ENCODE measurements around the gene ASCC3.
"Not testable (repeated sequence)": the region's sequence is repeated elsewhere in the genome, so short reads cannot be mapped to it uniquely, and the experiment has no call there.

ASCC3 gene

DNA sequence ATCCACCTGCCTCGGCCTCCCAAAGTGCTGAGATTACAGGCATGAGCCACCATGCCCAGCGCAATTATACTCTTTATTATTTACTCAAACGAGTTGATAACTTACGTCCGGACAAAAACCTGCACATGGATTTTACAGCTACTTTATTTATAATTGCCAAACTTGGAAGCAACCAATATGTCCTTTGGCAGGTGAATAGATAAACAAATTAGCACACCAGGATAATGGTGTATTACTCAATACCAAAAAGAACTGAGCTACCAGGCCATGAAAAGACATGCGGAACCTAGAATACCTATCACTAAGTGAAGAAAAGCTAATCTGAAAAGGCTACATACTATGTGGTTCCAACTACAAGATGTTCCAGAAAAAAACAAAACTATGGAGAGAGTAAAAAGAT is 168.1 kb downstream of the ASCC3 start:
- DNase-seq = no peak

DNA sequence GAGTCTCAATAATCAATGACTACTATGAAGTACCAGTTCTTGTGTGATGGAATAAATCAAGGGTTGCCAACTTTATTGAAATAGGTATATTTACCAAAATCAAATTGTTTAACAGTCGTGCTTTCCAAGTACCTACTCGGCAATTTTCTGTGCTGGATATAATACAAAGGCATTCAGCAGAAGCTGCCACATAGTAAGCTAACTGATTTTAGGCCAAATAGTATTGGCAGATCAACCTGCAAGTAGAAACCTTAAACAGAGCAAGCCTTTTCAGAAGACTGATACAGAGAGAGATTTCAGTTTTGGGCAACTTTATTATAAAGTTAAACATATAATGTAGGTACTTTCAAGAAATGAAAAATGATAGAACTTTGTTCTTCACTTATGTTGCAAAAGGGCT is 174.6 kb downstream of the ASCC3 start:
- DNase-seq = no peak

DNA sequence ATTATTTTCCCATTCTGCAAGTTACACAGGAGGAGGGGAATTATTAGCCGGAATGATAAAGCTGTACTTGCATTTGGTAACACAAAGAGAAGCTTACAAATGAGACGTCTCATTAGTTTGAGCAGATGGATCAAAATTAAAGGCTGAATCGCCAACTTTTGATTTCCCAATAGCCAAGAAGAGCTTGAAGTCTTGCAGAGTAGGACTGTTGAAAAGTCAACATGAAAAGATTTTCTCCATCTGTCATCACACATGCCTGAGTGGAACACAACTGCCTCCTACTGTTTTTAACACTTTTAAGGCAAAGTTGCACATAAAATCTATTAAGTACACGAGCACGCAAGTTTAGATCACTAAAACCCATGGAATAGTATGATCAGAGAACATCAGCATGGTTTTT is 176.2 kb downstream of the ASCC3 start:
- no peak for DNase-seq

DNA sequence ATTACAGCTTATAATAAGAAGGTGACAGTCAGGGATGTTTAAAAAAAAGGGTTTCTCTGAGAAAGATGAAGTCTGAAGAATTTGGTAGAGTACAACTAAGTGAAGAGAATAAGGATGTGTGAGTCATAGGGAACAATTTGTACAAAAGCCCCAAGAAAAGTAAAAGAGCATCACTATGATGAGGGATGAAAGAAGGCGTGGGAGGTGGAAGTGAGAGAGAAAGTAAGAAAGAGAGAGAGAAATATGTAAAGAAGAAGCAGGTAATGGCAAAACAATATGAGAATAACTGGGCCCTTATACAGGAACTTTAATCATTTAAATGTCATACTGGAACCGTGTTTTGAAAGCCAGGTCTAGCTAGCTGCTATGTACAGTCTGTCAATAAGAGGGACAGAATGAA is 179.4 kb downstream of the ASCC3 start:
- DNase-seq = no peak

DNA sequence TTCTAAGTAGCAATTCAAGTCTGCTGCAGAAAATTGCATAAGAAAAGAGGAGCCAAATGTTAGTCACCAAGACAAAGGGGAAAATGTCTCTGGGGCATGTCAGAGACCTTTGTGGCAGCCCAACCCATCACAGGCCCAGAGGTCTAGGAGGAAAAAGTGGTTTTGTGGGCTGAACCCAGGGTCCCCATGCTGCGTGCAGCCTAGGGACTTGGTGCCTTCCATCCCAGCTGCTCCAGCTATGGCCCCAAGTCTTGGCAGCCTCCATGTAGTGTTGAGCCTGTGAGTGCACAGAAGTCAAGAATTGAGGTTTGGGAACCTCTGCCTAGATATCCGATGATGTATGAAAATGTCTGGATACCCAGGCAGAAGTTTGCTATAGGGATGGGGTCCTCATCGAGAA is 181.1 kb downstream of the ASCC3 start:
- DNase-seq = no peak

DNA sequence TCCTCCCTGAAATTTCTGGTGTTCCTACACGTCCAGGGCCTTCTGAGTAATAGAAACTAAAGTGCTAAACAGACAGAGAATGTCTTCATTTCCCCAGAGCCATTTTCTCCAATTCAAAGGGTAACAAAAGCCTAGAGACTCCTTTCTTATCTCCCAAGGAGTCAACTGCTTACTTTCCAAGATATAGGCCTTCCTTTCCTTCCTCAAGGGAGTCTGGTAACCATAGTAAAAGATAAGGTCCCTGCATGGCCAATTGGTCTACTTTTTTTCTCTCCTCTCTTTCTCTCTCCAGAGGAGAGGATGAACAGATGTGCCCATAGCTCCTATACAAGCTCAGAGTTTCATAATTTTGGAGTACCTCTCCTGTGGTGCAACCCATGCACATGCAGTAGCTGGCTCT is 185.7 kb downstream of the ASCC3 start:
- no peak for DNase-seq

DNA sequence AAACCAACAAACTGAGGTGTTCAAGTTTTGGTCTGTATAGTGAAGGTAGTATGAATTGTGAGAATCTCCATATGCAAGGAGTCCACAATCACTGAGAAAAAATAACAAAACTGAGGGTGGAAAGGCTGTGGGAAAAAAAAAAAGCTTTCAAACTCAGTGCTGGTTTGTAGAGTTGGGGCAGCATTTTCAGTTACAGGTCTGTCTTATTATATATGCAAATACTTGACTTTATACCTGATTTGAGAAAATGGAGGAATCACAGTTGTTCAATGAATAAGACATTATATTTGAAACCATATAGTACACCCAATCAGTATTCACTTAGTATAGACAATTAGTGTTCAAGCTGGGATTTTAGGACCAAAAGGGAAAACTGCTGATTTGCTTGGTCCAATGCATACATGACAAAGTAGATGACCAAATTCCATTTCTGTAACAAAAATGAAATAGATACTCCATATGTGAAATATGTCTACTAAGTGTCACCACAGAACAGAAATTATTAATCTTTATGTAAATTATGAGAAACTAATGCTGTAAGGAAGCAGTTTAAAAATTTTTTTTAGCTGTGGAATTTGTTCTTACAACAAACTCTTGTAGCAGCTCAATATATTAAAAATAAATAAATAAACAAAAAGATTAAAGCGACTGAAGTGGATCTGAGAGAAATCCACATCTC is 187.7 kb downstream of the ASCC3 start:
- no peak for DNase-seq

DNA sequence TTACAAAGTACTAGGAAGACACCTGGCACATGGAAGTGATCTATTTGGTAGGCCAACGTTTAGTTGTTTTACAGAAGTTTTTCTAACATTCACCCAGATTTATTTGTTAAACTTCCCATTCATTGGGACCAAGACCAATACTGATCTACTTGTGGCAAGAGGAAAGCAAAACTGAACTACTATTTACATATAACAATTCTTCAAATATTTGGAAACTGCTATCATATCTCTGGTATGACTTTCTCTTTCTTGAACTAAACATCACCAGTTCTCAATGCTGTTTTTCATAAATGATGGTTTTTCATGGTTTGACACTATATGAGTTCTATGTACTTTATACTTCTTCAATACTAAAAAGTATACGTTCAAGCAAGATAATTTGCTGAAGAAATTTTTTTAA is 189.2 kb downstream of the ASCC3 start:
- DNase-seq = no peak

DNA sequence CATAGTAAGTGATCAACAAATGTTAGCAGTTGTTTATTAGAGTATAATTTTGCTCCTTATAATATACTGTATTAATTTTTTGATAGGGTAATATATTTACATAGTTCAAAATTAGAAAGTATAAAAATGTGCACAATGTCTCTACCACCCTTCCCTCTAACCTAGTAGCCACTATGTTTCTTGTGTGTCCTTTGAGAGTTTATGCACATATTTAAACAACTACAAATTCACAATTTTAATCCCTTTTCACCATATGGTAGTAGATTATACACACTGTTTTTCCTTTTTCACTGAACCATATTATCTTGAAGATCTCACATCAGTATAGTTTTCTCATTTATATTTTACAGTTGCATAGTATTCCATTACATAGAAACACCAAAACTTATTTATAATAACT is 194.9 kb downstream of the ASCC3 start:
- no peak for DNase-seq

DNA sequence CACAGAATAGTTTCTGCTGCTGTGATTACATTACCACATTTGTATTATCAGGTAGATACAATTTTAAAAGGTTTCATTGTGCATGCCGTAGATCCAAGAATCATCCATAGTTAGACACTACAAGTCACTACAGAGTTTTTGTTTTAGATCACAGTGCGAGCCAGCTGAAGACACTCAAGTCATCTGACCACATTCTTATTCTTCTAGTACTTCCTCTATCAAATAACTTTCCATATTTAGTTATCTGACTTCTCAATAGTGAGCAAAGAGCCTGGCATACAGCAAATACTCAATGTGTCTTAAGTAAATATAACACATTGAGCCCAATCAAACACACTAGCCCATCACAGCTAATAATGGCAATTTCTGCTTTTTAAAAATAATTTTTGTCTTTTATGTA is 195.4 kb downstream of the ASCC3 start:
- DNase-seq = no peak

DNA sequence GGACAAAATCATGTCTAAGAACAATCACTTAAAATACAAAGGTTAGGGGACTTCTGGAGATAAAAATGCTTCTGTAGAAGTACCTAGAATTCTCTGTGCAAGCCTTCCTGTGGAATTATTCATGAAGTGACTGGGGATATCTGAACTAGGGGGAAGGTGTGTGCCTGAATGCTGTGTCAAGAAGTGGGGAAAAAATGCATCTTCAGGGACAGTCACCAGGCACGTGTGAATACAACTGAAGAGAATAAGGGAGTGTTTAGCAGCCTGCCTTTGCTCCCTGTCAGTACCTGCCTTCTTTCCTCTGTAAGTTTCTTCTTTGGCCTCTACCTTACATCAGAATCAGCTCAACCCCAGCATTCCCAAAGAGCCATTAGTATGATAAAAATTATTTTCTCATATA is 201.0 kb downstream of the ASCC3 start:
- no peak for DNase-seq

DNA sequence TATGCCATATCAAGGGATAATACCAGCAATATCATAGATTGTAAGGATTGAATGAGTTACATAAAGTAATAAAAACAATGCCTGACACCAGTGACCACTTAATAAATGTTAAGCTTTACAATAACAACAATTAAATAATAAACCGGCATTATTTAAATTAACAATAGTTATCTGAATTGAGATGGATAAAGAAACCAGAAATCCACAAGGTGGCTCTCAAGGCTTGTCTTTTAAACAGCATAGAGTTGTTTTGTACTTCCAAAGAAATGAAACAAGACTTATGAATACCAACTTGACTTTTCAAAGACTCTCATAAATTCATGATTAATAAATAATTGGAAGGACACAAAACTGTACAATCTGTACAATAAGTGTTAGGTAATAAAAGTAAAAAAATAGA is 203.1 kb downstream of the ASCC3 start:
- peak; percentile 5 for DNase-seq

DNA sequence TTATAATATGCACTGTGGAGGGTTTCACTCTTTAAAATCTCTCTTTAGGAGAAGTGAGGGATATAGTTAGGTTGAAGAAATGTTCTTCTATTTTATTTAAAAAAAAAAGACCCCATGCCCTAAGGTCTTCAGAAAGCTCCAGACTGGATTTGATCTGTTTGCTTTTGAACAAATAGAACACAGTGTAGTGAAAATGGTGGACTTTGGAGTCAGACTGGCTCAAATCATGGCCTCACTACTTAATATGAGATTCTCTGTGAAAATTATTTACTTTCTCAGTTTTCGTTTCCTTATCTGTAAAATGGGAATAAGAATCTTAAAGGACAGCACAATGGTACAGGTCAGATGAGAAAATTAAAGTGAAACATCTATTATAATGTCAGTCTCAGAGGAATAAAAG is 203.9 kb downstream of the ASCC3 start:
- DNase-seq = no peak

DNA sequence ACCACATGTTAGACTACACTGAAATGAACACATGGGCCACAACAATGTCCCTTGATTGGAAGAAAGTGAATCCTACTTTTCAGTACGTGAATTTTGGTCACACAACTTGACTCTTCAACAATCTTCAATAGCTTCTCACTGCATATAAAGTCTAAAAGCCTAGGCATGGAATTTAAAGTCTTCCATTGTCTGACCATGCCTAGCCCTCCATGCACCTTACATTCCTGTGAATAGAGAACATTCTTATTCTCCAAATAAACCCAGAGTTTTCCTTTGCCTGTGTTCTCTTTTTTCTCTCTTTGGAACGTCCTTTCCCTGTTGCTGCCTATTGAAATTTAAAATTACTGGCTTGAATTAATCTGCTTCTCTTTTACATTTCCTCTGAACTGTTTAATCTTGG is 207.5 kb downstream of the ASCC3 start:
- no peak for DNase-seq

DNA sequence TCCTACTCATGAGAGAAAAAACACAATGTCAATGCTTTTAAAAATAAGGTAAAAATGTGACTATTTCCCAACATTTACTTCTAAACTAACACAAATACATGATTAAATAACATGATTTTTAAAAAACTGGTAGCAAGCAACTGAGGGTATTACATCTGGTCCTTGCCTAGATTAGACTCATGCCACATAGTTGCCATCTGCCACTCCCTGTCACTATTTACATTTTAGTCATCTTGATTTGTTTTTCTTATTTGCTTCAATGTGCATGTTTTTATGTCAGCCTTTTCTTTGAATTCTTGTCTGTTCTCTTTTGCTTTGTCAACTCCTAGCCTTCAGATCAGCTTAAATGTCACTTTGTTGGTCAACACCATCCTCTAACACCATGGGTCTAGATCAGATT is 209.4 kb downstream of the ASCC3 start:
- no peak for DNase-seq

DNA sequence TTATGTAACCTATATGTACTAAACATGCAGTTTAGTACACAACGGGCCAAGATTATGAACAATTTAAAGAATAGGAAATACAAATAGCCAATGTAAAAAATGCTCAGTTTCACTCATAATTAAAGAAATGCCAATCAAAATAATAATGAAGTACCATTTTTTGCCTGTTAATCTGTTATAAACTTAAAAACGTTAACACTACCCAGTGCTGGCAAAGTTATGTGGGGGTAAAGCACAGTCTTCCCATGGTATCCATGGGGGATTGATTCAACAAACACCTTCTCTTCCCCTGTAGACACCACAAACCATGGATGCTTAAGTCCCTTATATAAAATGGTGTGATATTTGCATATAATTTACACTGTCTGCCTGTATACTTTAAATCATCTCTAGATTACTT is 211.1 kb downstream of the ASCC3 start:
- no peak for DNase-seq

DNA sequence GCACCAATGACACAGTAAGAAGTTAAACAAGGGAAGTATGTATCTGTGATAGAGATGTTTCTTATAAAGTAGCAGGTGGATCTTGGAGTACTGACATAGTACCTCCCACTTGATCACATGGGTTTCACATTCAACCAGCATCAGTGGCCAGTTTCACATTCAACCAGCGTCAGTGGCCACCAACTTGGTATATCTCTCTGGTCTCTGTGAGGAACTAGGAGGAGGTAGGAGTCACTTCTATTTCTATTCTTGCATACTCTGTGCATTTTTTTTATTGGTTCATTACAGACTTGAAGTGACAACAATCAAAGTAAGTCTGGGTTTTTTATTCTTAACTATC is 216.1 kb downstream of the ASCC3 start:
- no peak for DNase-seq

DNA sequence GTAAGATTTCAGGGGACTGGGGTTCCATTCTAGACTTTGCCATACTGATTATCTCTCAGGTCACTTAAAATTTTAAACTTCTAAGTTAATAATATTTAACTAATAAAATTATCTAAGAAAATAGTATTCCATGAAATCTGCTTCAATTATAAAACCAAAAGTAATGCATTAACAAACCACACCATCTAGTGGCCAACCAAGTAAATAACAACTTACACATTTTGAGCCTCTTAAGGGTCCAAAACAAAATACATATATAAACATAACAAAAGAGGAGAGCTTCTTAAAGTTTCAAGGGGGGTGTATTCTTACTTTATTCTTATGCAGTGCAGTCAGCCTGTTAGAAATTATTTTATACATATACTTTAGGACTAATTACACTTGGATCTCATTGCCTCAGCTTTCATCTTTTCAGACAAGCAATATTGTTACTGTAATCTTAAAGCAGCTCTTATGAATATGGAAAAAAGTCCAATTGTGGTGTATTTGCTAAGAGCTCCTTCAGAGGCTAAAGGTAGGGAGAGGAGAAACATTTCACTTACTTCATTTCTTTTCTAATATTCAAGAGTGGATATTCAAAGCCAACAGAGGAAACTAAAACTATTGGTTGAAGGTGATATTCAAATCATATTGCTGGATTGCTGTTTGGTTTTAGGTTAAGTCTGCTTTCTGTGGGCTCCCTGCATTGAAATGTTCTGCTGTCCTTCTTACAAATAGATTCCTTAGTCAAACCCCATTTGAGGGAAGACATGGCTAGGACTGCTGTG is 216.7 kb downstream of the ASCC3 start:
- peak; percentile 31 for DNase-seq

DNA sequence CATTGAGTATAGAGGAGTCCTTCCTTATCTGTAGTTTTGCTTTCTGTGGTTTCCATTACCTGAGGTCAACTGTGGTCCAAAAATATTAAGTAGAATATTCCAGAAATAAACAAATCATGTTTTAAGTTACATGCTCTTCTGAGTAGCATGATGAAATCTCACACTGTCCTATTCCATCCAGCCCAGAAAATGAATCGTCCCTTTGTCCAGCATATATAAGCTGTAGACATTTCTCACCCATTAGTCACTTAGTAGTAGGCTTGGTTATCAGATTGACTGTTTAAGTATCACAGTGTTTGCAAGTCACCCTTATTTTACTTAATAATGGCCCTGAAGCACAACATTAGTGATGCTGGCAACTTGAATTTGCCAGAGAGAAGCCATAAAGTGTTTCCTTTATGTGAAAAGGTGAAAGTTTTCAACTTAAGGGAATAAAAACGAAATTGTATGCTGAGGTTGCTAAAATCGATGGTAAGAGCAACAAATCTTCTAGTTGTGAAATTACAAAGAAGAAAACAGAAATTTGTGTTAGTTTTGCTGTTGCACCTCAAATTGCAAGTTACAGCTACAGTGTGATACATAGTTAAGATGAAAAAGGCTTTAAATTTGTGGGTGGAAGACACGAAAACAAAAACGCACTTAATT is 217.8 kb downstream of the ASCC3 start:
- peak; percentile 83 for DNase-seq

DNA sequence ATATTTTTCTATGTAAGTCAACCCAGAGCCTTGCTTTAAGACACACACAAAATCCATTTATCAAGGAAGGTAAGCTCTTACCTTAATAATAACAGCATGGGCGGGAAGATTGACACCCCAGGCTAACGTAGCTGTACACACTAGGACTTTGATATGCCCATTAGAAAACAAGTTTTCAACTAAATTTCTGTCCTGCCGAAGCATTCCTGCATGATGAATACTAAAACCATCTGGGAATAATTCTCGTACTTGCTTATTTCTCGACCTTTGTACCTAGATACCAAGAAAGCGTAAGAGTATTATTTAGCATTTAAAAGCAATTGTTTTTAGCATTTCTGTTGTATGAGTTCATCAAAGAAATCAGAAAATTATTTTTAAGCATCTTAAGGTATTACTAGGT is 218.9 kb downstream of the ASCC3 start:
- peak; percentile 2 for DNase-seq

DNA sequence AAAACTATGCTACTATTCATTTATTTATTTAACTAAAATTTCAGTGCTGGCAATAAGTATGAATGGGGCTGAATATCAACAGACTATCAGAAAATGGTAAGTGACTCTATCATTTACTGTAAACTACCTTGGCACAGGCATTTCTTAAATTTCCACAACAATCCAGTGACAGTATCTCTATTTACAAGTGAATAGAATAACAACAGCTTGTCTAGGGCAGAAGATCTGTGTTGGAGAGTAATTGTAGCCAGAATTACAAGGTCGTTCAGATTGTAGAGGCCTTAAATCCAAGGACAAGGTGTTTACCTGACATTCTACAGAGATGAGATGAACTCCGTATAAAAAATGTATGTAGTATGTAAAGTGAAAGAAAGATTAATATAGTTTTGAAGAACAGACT is 222.6 kb downstream of the ASCC3 start:
- no peak for DNase-seq

DNA sequence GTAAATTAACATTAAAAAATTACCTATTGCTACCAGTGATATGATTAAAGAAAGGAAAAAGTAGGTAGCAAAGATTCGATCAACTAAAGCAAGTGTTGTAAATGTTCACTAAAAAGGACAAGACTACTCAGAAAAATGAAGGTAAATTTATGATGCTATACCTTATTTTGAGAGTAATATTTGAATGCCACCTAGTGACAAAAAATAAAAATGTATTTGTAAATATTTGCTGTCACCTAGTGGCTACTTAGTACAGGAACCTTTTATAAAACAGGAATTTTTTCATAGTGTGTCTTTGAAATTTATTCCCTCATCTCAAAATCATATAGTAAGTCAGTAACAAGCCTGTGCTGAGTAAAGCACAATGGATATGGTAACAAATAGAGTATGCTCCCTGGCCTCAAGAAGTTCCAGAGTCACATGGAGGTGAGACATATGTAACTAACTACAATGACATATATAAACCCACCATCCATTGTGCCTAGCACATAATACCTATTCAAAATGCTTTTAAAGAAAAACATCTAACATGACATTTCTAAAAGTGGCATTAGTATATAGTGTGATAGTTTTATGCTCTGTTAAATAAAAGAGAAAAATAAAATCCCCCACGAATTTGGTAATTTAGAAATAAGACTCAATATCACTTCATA is 223.3 kb downstream of the ASCC3 start:
- DNase-seq = peak; percentile 37

DNA sequence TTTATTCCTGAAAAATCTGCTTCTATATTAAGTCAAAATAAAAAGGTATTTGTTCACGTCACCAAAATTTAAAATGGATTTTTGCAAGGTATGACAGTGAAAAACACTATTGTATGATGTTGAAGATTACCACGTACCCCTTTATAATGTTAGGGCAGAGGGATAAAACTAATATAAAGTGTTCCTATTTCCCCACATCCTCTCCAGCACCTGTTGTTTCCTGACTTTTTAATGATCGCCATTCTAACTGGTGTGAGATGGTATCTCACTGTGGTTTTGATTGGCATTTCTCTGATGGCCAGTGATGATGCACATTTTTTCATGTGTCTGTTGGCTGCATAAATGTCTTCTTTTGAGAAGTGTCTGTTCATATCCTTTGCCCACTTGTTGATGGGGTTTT is 240.0 kb downstream of the ASCC3 start:
- not testable (repeated sequence) for DNase-seq

Data from fibroblast of skin of right quadriceps (primary cell).